ENCODE results near the gene SFT2D2. TPM values are rescaled to one million over a fixed set of nuclear protein-coding genes. Genes with fewer than 3 reads are reported as not detected.
"Not testable (repeated sequence)": the region's sequence is repeated elsewhere in the genome, so short reads cannot be mapped to it uniquely, and the experiment has no call there.

Gene SFT2D2
- polyA plus RNA-seq, 1 of the 3 experiments (the other 2 are of a cell fraction) = 9.3 TPM

- no peak for DNase-seq
- CTCF ChIA-PET = no interaction called here
These were observed 19.7 kb upstream of the SFT2D2 start for GRCh38 chr1:168206111-168206510.

GRCh38 chr1:168207673-168208072 is 18.1 kb upstream of the SFT2D2 start:
- H3K79me2 ChIP-seq (ENCODE audit: insufficient read depth); H3K9me3 ChIP-seq; DNase-seq; H2AFZ ChIP-seq (ENCODE audit: low read depth); CTCF ChIA-PET; H4K20me1 ChIP-seq (ENCODE audit: insufficient read depth); H3F3A ChIP-seq (replicated peaks; ENCODE audit: insufficient read depth); H3K4me1 ChIP-seq (ENCODE audit: control insufficient read depth in 1 of 2, insufficient read depth in 2 of 2, low read depth in 1 of 2, low read length in 1 of 2); POLR2A ChIA-PET; H3K27ac ChIP-seq (ENCODE audit: low read depth in 2 of 2, low read length in 1 of 2); H3K4me3 ChIP-seq (ENCODE audit: low read depth in 2 of 2, low read length in 1 of 2); H3K9me2 ChIP-seq; H3K27me3 ChIP-seq (ENCODE audit: insufficient read depth); H3K9ac ChIP-seq; H3K4me2 ChIP-seq: not testable (repeated sequence)
- 81% methylated on average over 8 of the region's 34 CpGs for WGBS (ENCODE audit: low lambda C conversion rate)
- peaks cover 11 to 14% of the 10 kb centered on the region in 2 experiments for H3K36me3 ChIP-seq (replicated peaks in 1 of 2; ENCODE audit: control insufficient read depth in 1 of 2, insufficient read depth in 2 of 2, low read length in 1 of 2)

More at GRCh38 chr1:168206111-168206510, 19.7 kb upstream of the SFT2D2 start:
- POLR2A ChIA-PET = no interaction called here
- no peaks in the 10 kb centered on the region for H4K20me1 ChIP-seq (ENCODE audit: insufficient read depth)
- H3K4me2 ChIP-seq = no peak overlapping the region
- H3K4me1 ChIP-seq (ENCODE audit: control insufficient read depth in 1 of 2, insufficient read depth in 2 of 2, low read depth in 1 of 2, low read length in 1 of 2) = no peaks in the 10 kb centered on the region
- no peaks in the 10 kb centered on the region for H3K9me2 ChIP-seq
- TF ChIP-seq PBX3 (IDR thresholded peaks at IDR 0.05) (no peak), EP300 (IDR thresholded peaks at IDR 0.05; ENCODE audit: borderline replicate concordance in 1 of 2, low read depth in 1 of 2, low read length in 1 of 2) (no peak), TEAD4 (IDR thresholded peaks at IDR 0.05; ENCODE audit: borderline replicate concordance, insufficient read depth) (no peak), TCF12 (IDR thresholded peaks at IDR 0.05) (no peak), RAD21 (IDR thresholded peaks at IDR 0.05; ENCODE audit: low read length) (no peak), GABPA (IDR thresholded peaks at IDR 0.05; ENCODE audit: low read depth) (no peak), RFX5 (IDR thresholded peaks at IDR 0.05; ENCODE audit: low read length) (no peak), FOSL2 (IDR thresholded peaks at IDR 0.05; ENCODE audit: borderline replicate concordance, low read depth) (no peak), NFIC (IDR thresholded peaks at IDR 0.05; ENCODE audit: borderline replicate concordance) (no peak), SMC3 (IDR thresholded peaks at IDR 0.05; ENCODE audit: low read depth, low read length) (no peak), RXRA (IDR thresholded peaks at IDR 0.05; ENCODE audit: borderline replicate concordance, low read depth) (no peak), CTCF (IDR thresholded peaks at IDR 0.05) (no peak), FOXJ3 (CRISPR knock-in tag; IDR thresholded peaks at IDR 0.05) (no peak), ZBTB33 (IDR thresholded peaks at IDR 0.05; ENCODE audit: borderline replicate concordance, low read depth) (no peak), FOXM1 (IDR thresholded peaks at IDR 0.05; ENCODE audit: low read depth) (no peak)
- peaks cover 23 to 26% of the 10 kb centered on the region in 2 experiments for H3K36me3 ChIP-seq (replicated peaks in 1 of 2; ENCODE audit: control insufficient read depth in 1 of 2, insufficient read depth in 2 of 2, low read length in 1 of 2)
- H3K4me3 ChIP-seq (ENCODE audit: low read depth in 2 of 2, low read length in 1 of 2) = no peak overlapping the region
- peaks cover 8% of the 10 kb centered on the region for H3F3A ChIP-seq (replicated peaks; ENCODE audit: insufficient read depth)
- no peak overlapping the region for H3K27ac ChIP-seq (ENCODE audit: low read depth in 2 of 2, low read length in 1 of 2)
- H3K79me2 ChIP-seq (ENCODE audit: insufficient read depth) = no peaks in the 10 kb centered on the region
- H3K9ac ChIP-seq = no peak overlapping the region
- no peaks in the 10 kb centered on the region for H3K27me3 ChIP-seq (ENCODE audit: insufficient read depth)
- H2AFZ ChIP-seq (ENCODE audit: low read depth) = no peak overlapping the region
- H3K9me3 ChIP-seq = no peaks in the 10 kb centered on the region
